Measurements from ENCODE around the gene PRR3. TPM values are rescaled to one million over a fixed set of nuclear protein-coding genes. Genes with fewer than 3 reads are reported as not detected.

Gene PRR3
- total RNA-seq, 1 donor, result 11.0 TPM

- H3K4me3 ChIP-seq (ENCODE audit: low read depth, low read length), result no peak overlapping the region
- no peak for TF ChIP-seq CTCF (IDR thresholded peaks at IDR 0.05; ENCODE audit: insufficient read depth, low read length)
- DNase-seq (ENCODE audit: low read depth), result no peak
Measured at GRCh38 chr6:30565772-30566171, 8.7 kb downstream of the PRR3 start.

GRCh38 chr6:30568245-30568644 is 11.2 kb downstream of the PRR3 start:
- DNase-seq (ENCODE audit: low read depth), result no peak
- no peak for TF ChIP-seq CTCF (IDR thresholded peaks at IDR 0.05; ENCODE audit: insufficient read depth, low read length)
- H3K4me3 ChIP-seq (ENCODE audit: low read depth, low read length), result no peak overlapping the region

GRCh38 chr6:30570263-30570662 is 13.2 kb downstream of the PRR3 start:
- peak overlapping the region; percentile 98 for H3K4me3 ChIP-seq (ENCODE audit: low read depth, low read length)
- TF ChIP-seq CTCF (IDR thresholded peaks at IDR 0.05; ENCODE audit: insufficient read depth, low read length), result no peak
- DNase-seq (ENCODE audit: low read depth), result no peak

- no peak for TF ChIP-seq CTCF (IDR thresholded peaks at IDR 0.05; ENCODE audit: insufficient read depth, low read length)
- DNase-seq (ENCODE audit: low read depth), result no peak
- H3K4me3 ChIP-seq (ENCODE audit: low read depth, low read length), result peak overlapping the region; percentile 98
Measured at GRCh38 chr6:30570740-30571074, 13.6 kb downstream of the PRR3 start.

GRCh38 chr6:30571075-30571761 is 14.1 kb downstream of the PRR3 start, which contains the start of gene ABCF1:
TSS of gene ABCF1 (plus strand) at chr6:30571442. CDS start at chr6:30571488, 46 bp downstream.
- peak within 1 kb of the TSS; percentile 98 for H3K4me3 ChIP-seq (ENCODE audit: low read depth, low read length)
- DNase-seq (ENCODE audit: low read depth), result peak; percentile 95
- no peak for TF ChIP-seq CTCF (IDR thresholded peaks at IDR 0.05; ENCODE audit: insufficient read depth, low read length)

- H3K4me3 ChIP-seq (ENCODE audit: low read depth, low read length), result peak overlapping the region; percentile 98
- no peak for DNase-seq (ENCODE audit: low read depth)
- no peak for TF ChIP-seq CTCF (IDR thresholded peaks at IDR 0.05; ENCODE audit: insufficient read depth, low read length)
Measured at GRCh38 chr6:30571762-30572082, 14.6 kb downstream of the PRR3 start.

- TF ChIP-seq CTCF (IDR thresholded peaks at IDR 0.05; ENCODE audit: insufficient read depth, low read length), result no peak
- DNase-seq (ENCODE audit: low read depth), result no peak
- peak overlapping the region; percentile 98 for H3K4me3 ChIP-seq (ENCODE audit: low read depth, low read length)
Measured at GRCh38 chr6:30572148-30572547, 15.1 kb downstream of the PRR3 start.

All from fibroblast of the aortic adventitia (primary cell).